Medulla oblongata (tissue), 1 donor: ENCODE data around the gene TWF2.

Source experiments
- DNase-seq: peaks from one replicate; pipeline ENCODE4 v3.0.0-alpha.2; 2015; ENCODE audit errors: extremely low spot score

Gene TWF2

DNA sequence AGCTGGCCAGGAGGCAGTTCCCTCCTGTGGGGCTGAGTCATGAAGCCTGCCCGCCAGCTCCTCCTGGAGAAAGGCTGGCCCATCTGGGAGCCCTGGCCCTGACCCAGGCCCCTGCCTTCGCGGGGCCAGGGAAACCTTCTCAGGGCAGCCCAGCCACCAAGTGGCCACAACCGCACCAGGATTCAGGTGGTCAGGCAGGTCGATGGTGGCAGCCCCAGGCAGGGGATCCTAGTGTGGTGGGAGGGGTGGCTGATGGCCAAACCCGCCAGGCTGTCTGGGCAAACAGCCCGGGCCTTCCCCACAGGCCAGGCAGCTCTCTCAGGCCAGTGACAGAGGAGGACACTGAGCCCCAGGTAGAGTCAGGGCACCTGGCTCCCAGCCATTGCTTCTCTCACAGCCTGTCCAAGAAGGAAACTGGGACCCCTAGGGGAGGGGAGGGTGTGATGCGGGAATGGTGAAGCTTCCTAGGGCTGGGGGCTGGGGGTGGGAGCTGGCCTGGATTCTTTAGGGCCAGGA lies 1.2 kb downstream of the TWF2 start:
- DNase-seq = peak; percentile 88

DNA sequence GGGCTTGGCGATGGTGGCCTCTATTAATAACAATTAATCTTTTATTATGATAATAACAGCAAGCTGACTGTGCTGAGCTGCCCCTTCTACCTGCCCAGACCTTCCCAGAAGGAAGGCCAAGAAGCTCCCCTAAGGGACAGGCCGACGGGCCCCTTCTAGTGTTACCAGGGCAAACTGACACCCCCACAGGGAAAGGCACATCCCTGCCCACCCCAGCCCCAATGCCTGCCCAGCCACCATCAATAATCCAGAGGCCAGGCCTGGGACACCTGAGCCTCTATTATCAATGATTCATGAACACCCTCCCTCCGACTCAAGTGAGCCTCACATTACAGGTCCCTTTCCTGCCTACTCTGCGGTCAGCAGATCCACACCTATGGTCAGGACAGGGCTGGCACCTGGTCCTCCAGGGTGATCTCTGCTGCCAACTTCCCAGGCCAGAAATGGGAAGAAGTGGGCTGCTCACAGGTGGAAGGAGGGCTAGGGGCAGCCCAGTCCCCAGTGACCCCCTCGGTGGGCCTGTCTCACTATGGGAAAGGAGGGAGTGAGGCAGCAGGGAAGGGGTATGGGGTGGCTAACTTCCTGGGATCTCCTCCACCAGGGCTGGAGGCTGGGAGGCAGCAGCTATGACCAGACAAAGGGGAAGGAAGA lies 1.8 kb downstream of the TWF2 start:
- DNase-seq = no peak

DNA sequence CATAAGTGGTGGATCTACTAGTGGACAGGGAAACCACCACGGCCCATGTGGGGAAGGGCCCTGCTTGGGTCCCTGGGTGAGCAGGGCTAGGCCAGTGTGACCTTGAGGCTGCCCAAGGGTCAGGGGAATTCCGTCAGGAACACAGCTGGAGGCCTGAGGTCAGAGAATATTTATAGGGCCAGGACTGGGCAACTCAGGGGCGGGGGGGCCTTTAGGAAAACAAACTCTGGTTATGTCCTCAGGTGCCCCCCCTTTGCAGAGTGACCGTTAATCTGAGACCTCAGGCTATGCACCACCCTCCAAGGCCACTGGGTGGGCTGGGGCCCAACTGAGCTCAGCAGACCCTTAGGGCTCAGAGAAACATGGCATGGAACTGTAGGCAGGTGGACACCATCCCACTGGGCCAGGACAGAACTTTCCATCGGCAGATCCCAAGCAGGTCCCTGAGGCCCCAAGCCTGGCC lies 2.5 kb downstream of the TWF2 start:
- no peak for DNase-seq

DNA sequence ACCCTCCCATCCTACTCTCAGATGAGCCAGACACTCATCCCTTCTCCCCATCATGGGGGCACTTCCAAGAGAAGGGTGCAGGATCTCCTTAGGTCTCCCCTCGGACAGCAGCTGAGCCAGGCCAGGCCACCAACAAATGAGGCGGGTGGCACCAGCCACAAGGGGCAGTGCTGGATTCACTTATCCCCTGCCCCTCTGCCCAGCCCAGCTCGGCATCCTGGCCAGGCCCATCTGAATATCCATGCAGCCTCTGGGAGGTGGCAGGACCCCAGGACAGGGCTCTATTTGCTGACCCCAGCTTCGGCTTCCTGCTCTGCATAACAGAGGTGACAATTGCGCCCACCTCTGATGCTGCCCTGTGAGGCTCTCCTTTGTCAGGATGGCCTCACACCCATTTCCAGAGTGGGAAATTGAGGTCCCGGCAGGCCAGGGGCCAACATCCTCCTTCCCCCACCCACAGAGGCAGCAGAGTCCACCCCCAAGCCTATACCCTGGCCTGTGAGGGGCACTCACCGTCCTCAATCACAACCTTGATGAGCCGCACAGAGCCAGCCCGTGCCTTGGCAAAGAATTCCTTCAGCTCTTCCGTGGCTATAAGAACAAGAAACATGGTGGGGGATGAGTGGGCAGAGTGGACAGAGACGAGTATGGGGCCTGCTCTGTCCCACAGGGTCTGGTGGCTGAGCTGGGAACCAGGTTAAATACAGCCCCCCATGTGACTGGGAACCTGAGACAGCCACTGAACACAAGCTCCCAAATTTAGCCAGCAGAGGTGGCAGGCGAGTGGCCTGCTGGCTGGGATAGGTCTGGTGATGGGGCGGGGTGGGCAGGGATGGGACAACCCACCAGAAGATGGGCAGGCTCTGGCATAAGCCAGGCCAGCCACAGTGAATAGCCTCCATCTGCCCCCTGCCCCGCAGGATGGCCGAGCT lies 4.2 kb downstream of the TWF2 start:
- no peak for DNase-seq

DNA sequence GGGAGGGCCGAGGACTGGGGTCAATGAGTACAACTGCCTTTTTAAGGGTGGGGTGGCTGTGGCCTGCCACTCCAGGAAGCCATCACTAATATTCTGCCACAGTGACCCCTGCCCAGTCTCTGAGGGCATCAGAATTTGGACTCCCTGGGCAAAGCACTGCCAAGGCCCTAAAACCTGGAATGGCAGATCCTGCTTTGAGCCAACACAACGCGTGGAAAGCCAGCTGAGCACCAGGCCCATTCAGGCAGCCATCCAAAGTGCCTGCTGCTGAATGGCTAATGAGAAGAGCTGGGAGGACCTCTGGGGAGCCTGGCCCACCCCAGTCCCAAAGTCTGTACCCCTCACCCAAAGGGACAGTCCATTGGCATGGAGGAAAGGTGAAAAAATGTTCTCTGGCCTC lies 5.0 kb downstream of the TWF2 start:
- DNase-seq = peak; percentile 77

DNA sequence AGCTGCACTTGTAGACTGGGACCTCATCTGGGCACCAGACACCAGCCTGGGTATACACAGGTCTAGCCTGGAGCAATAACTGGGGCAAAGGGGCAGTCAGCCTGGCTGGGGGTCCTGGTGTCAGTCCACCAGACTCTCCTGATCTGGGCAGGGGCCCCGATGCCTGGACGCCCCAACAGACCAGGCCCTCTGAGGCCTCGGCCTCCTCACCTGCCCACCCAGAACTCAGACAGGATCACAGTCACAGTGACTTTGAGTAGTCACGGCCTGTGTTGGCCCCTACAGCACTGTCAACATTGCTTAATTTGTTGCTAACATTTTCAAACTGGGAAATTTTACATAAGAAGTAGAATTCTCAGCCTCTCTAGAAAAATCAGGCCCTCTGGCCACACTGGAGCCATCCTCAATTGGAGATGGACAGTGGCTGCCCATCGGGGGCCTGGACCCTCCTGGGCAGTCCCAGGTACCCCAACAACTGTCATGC lies 5.8 kb downstream of the TWF2 start:
- DNase-seq = no peak

DNA sequence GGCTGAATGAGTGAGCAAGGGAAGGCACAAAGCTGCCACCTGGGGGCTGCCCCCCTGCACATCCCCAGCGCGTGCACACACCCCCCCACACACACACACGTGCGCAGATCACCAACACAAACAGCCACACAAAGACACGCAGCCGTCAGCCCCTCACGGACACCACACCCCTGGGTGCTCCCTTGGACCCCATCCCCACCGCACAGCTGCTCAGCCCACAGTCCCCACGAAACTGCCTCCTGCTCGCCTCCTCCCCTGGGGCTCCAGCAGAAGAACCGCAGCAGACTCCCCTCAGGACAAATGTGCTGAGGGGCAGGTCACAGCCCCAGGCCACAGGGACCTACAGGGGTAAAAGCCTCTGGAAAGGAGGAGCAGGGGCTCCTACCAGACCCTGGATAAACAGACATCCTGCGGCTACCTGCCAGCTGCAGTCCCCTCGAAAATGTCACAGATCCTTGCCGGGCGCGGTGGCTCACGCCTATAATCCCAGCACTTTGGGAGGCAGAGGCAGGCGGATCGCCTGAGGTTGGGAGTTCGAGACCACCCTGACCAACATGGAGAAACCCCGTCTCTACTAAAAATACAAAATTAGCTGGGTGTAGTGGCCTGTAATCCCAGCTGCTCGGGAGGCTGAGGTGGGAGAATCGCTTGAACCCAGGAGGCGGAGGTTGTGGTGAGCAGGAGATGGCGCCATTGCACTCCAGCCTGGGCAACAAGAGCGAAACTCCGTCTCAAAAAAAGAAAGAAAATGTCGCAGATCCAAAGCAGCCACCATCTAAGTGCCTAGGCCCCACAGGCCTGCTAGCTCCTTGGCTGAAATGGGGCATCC lies 6.5 kb downstream of the TWF2 start:
- DNase-seq = no peak

DNA sequence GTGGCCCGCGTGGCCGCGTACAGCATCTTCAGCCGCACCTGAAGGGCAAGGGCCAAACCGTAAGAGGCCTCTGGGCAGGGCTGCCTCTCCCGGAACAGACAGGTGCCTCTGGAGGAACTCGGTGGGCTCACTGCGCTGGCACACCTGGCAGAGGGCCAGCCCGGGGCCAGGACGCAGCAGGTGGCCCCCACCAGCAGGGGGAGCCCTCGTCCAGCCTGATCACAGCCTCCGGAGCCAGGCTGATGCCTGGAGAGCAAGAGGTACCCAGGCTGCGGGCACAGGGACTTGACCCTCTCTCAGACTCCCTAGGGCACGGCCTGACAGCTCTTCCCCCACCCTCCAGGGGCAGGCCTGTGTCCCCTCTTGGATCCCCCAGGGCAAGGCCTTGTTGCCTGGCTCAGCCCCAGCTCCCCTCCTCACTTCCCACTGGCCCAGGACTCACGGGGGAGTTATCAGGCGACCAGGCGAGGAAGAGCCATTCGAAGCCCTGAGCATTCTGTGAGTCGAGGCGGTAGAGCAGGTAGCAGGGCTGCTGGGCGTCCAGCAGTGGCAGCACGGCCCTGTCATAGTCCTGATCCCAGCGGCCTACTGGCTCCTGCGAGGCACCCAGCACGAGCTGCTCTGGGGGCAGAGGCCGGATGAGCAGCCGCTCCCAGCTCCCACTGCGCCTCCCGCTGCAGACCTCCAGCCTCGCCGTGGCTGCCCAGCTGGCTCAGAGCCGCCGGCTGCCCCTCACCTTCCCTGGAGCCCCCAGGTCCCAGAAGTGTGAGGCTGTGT lies 7.3 kb downstream of the TWF2 start:
- peak; percentile 51 for DNase-seq

DNA sequence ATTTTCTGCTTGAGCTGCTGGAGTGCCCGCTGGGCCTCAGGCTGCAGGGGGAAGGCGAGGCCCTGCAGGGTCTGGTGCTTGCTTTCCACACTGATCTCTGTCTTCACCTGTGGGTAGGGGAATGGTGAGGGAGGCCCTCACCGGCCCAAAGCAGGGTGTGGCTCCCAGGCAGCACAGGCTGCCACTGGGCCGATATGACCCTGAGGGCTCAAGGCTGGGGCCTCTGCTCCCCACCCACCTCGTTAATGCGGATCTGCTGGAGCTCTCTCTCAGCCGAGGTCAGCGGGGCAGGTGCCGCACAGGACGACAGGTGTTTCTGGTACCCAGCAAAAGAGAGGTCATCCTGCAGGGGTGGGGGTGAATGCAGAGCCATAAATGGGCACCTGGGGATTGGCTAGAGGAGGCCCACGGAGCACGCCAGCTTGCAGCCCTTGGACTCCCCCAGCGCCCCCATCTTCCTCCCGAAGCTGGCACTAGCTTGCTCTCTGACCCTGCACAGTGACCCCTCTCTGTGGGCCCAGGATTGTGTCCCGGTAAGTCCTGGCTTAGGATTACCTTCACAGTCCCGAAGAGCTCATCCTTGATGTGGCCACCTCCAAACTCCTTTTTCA lies 8.0 kb downstream of the TWF2 start:
- DNase-seq = no peak

DNA sequence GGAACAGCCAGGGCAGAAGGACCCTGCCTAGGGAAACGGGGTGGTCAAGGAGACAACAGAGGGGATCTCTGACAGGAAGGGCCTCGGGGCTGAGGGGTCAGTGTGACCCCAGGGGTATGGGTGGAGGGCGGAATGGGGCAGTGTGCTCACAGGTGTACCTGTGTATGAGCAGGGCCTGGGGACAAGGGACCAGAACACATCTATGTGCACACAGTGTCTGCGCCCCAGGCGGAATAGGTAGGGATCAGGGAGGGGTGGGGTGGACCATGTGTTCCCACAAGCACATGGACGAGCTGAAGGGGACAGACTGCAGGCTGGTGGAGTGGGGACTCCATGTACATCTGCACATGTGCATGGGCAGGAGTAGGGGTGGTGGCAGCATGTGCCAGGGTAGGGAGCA lies 8.5 kb downstream of the TWF2 start:
- no peak for DNase-seq

DNA sequence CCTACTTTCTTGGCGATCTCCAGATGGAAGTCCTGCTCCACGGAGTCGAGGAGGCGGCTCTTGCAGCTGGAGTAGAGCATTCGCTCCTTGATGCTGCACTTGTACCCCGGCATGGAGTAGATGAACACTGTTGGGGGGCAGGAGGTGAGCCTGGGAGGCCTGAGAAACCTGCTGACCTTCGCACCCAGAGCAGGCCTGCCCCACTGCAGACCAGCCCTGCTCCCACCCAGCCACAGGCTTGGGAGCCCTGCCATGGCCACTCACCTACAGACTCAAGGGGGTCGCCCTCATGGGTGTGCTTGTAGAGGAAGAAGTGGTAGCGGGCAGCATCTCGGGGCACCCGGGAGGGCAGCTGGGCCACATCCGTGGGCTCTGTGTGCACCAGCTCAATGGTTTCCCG lies 9.3 kb downstream of the TWF2 start:
- DNase-seq = no peak

DNA sequence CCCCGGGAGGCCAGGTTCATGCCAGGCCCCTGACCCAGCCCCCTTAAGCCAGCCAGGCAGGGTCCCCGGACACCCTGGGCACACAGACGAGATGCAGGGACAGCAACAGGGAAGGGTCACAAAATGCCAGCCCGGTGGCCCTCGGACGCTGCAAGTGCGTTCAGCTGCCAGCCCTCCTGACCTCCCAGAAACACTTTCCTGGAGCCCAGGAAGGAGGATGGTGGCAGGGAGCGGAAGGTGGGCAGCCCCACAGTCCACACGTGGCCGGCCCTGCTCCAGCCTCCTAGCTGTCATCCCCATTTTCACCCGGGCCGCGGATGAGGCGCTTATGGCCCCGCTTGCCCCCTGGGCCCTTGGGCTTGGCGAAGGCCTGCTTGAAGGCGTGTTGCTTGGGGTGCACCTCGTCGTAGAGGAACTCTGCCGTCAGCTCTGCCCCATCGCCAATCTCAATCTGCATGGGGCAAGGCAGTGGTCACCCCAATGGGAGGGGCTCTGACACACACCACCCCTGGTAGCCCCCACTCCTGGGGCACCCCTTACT lies 10.1 kb downstream of the TWF2 start:
- no peak for DNase-seq

DNA sequence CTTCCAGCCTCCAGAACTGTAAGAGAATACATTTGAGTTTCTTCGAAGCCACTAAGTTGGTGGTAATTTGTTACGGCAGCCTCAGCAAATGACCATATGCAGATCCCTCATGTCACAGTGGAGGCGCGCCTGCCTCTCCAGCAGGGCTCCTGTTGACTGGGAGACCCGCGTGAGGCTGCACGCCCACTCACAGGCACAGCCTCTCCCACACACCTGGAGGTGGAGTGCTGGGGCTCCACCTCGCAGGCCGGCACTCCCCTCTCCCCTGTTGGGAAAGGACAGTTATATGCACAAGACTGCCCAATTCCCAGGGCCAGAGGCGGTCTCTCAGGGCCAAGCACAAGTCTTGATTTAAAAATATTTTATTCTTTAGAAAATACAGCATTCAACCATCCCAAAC lies 10.7 kb downstream of the TWF2 start:
- no peak for DNase-seq

DNA sequence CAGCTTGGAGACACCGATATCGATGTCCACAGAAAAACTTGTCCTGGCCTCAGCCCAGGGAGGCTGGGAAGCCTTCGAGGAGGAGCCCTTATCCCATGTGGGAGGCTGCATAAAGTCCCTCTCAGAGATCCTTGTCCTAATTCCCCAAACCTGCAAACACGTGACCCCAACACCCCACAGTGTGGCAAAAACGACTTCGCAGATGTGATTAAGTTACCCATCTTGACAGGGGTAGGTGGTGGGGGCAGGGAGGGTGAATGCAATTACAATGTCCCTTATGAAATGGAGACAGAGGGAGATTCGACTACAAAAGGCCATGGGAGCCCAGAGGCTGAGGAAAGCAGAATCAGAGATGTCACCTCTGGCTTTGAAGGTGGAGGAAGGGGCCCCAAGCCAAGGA lies 11.2 kb downstream of the TWF2 start:
- DNase-seq = no peak

DNA sequence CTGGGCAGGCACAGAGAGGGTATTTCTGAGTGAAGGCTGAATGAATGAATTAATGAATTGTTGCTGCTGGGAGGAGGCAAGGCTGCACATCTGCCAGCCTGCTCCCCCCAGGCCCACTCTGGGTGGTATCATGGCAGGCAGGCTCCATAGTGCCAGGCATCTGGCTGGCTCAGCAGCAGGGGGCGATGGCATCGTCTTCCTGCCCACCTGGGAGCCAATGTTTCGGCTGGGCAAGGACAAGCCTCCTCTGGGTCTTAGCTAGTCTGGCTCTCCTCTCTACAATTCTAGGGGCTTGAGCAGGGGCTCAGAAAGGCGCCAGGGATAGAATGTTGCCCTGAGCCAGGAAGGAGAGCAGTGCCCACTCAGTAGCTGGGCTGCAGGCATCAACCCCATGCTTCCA lies 11.8 kb downstream of the TWF2 start:
- no peak for DNase-seq

DNA sequence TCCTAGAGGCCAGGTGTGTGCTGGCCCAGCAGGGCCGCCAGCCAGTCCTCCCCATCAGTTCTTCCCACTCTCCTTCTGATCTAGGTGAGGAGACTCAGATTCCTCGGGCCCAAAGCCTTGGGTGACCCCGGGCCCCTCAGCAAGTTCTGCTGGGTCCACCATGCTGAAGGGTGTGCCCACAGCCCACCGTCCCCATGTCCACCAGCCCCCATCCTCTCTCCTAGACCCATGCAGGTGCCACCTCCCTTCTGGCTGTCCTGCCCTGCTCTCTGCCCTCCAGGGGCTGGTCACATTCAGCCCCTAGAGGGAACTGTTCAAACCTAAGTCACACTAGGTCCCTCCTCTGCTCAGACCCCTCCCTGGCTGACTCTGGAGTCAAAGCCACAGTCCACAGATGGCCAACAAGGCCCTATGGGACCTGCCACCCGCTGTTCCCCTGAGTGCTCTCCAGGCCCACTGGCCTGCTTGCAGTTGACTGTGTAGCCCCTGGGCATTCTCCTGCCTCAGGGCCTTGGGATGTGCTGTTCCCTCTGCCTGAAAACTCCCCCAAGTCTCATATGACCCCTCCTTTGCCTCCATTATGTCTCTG lies 12.6 kb downstream of the TWF2 start:
- no peak for DNase-seq

DNA sequence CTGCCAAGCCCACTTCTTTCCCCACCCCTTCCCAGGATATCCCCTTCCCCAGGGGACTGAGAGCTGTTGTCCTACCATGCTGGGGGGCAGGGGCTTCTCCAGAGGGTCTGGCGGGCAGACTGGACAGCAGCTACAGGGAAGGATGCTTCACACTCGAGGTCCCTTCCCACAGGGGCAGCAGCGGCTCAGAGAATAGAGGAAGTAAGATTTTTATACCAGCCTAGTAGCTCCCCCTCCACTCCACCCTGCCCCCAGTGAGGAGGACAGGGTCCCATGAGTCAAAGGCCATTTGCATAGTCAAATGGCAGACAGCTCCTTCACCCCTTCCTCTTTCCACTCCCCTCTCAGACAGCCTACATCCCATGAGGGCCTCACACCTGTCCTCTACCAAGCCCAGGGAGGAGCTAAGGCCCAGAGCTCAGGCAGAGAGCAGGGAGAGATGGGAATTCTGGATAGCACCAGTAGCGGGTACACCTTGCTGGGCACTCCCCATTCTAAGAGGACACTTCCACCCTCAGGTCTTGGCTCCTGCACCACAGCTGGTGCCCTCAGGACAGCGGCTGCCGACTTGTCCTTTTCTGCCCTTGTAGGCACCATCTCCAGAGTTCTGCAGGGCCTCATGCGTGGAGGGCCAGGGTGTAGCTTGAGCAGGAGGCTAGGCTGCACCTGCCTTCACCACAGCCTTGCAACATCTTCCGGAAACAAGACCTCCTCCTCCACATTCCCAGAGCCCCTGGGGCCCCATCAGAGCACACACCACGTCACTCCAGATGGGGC lies 13.3 kb downstream of the TWF2 start, which contains the start of gene TLR9:
TLR9 (minus strand) TSS at position 194 of the 777 bp plus-strand sequence; CDS start at position 78, 116 bp downstream.
- DNase-seq = no peak

DNA sequence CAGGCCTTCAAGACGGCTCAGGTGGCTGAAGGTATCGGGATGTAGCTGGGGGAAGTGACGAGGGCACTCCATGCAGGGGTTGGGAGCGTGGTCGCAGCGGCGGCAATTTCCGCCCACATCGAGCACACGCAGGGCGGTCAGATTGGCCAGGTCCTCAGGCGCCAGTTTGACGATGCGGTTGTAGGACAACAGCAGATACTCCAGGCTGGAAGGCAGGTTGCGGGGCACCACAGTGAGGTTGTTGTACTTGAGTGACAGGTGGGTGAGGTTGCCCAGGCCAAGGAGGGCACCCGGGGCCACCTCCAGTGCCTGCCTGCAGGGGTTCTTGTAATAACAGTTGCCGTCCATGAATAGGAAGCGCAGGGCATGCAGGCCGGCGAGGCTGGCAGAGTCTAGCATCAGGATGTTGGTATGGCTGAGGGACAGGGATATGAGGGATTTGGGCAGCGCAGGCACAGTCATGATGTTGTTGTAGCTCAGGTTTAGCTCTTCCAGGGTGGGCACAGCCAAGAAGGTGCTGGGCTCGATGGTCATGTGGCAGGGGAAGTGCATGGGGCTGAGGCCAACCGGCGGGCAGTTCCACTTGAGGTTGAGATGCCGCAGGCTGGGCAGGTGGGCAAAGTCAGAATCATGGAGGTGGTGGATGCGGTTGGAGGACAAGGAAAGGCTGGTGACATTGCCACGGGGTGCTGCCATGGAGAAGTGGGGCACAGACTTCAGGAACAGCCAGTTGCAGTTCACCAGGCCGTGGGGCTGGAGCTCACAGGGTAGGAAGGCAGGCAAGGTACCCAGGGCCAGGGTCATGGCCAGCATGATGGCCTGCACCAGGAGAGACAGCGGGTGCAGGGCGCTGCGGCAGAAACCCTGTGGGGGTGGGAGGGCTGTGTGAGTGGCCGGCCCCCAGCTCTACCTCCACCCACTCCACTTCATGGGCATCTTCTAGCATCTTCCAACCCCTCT lies 15.2 kb downstream of the TWF2 start:
- DNase-seq = no peak
